CD4-positive, alpha-beta T cell treated with Interleukin-12 subunit alpha and Interleukin-12 subunit beta, for 1 hour (primary cell): ENCODE results near the gene HDGFL2.
"Not testable (repeated sequence)": the region's sequence is repeated elsewhere in the genome, so short reads cannot be mapped to it uniquely, and the experiment has no call there.

ENCODE experiments used
- DNase-seq: peaks from one replicate; pipeline ENCODE4 v3.0.0-alpha.2; 2020

Gene HDGFL2

GRCh38 chr19:4517451-4518057, 45.5 kb downstream of the HDGFL2 start:
- DNase-seq = no peak

GRCh38 chr19:4518345-4519171, 46.5 kb downstream of the HDGFL2 start, which contains the start of gene PLIN4:
TSS of gene PLIN4 (minus strand) at chr19:4518486. CDS start at chr19:4518272, 214 bp downstream.
- DNase-seq = no peak

GRCh38 chr19:4519172-4519496, 47.0 kb downstream of the HDGFL2 start:
- no peak for DNase-seq

GRCh38 chr19:4519521-4520277, 47.6 kb downstream of the HDGFL2 start:
- DNase-seq = no peak

- DNase-seq = no peak
Measured at GRCh38 chr19:4521170-4521887, 49.2 kb downstream of the HDGFL2 start.

GRCh38 chr19:4521888-4522242, 49.8 kb downstream of the HDGFL2 start:
- DNase-seq = no peak

- DNase-seq = no peak
Measured at GRCh38 chr19:4522291-4523002, 50.4 kb downstream of the HDGFL2 start.

- peak; percentile 19 for DNase-seq
Measured at GRCh38 chr19:4523306-4524110, 51.4 kb downstream of the HDGFL2 start.

GRCh38 chr19:4524808-4525562, 52.9 kb downstream of the HDGFL2 start:
- peak; percentile 57 for DNase-seq

GRCh38 chr19:4525563-4526002, 53.5 kb downstream of the HDGFL2 start:
- DNase-seq = no peak

GRCh38 chr19:4527377-4527776, 55.3 kb downstream of the HDGFL2 start:
- DNase-seq = not testable (repeated sequence)

- no peak for DNase-seq
Measured at GRCh38 chr19:4528843-4529242, 56.7 kb downstream of the HDGFL2 start.

- DNase-seq = no peak
Measured at GRCh38 chr19:4529924-4530522, 57.9 kb downstream of the HDGFL2 start.

GRCh38 chr19:4531562-4532165, 59.6 kb downstream of the HDGFL2 start:
- no peak for DNase-seq

- DNase-seq = no peak
Measured at GRCh38 chr19:4533334-4533733, 61.2 kb downstream of the HDGFL2 start.

- no peak for DNase-seq
Measured at GRCh38 chr19:4533835-4534424, 61.8 kb downstream of the HDGFL2 start.

GRCh38 chr19:4534836-4535658, 63.0 kb downstream of the HDGFL2 start, which contains the start of gene PLIN5:
TSS of gene PLIN5 (minus strand) at chr19:4535224. CDS start at chr19:4534074, 1,150 bp downstream.
- DNase-seq = peak; percentile 50

GRCh38 chr19:4536798-4537197, 64.7 kb downstream of the HDGFL2 start:
- no peak for DNase-seq
